Activated CD8-positive, alpha-beta T cell treated with anti-CD3 and anti-CD28 coated beads for 36 hours (primary cell): ENCODE data around the gene TESPA1. TPM values are rescaled to one million over a fixed set of nuclear protein-coding genes. Genes with fewer than 3 reads are reported as not detected.

Experiments used
- ATAC-seq: fragments of 200-7000 bp; cut with Tn5 transposase; one replicate; pipeline ENCODE4 v1.10.0; 2021; ENCODE audit warnings: mild to moderate bottlenecking, moderate library complexity
- CTCF ChIA-PET: fragments of 350-600 bp; sonication (Branson Sonifier 250); formaldehyde crosslinking; loops from one replicate; lab custom pipeline; 2021; ENCODE audit warnings: antibody characterized with exemption; lab: Charles Lee
- POLR2A ChIA-PET: fragments of 350-600 bp; sonication (Branson Sonifier 250); formaldehyde crosslinking; loops from one replicate; lab custom pipeline; 2021; ENCODE audit warnings: antibody characterized with exemption; lab: Charles Lee
- DNase-seq: peaks from one replicate; pipeline ENCODE4 v3.0.0-alpha.2; 2020
- H3K27ac Mint-ChIP-seq: one replicate; pipeline ENCODE4 v1.8.0; 2021; ENCODE audit warnings: mild to moderate bottlenecking, mixed read lengths
- H3K27me3 Mint-ChIP-seq: one replicate; pipeline ENCODE4 v1.8.0; 2021; ENCODE audit warnings: mixed read lengths
- H3K36me3 Mint-ChIP-seq: one replicate; pipeline ENCODE4 v1.8.0; 2021; ENCODE audit warnings: low read depth, mixed read lengths
- H3K4me1 Mint-ChIP-seq: one replicate; pipeline ENCODE4 v1.8.0; 2021; ENCODE audit warnings: low read depth, mixed read lengths
- H3K4me3 Mint-ChIP-seq: one replicate; pipeline ENCODE4 v1.8.0; 2021; ENCODE audit warnings: mild to moderate bottlenecking, moderate library complexity, mixed read lengths
- H3K9me3 Mint-ChIP-seq: one replicate; pipeline ENCODE4 v1.8.0; 2021; ENCODE audit warnings: mixed read lengths
- intact Hi-C: fragments of 100-400 bp; cut with micrococcal nuclease; formaldehyde crosslinking; loops from one replicate; pipeline ENCODE4 v1.10.0; 2022
- total RNA-seq, 2 experiments: library from RNA; stranded (reverse); gene quantifications; one replicate each; pipeline ENCODE4 v1.2.3, GENCODE V29; 2021
- TF ChIP-seq, protein P1 (sequence below): fragments of 200-600 bp; IDR thresholded peaks from one replicate; pipeline ENCODE4 v1.8.0; 2022; ENCODE audit warnings: antibody characterized with exemption, mild to moderate bottlenecking

The TESPA1 gene
- total RNA-seq, 2 experiments from 2014 or later = 107 to 112 TPM

- peaks cover 95% of the 10 kb centered on the region for H3K36me3 Mint-ChIP-seq
- intact Hi-C loops = no loop called here
- DNase-seq (no peak), ATAC-seq (no peak)
- H3K4me3 Mint-ChIP-seq = peak overlapping the region; percentile 85
- POLR2A ChIA-PET = interaction anchor here (0.9 kb wide), 1 partner anchor 9 kb away, joined by 4 read pairs; no protein-coding TSS in a partner anchor
- peaks cover 83% of the 10 kb centered on the region for H3K4me1 Mint-ChIP-seq
- TF ChIP-seq, protein P1, sequence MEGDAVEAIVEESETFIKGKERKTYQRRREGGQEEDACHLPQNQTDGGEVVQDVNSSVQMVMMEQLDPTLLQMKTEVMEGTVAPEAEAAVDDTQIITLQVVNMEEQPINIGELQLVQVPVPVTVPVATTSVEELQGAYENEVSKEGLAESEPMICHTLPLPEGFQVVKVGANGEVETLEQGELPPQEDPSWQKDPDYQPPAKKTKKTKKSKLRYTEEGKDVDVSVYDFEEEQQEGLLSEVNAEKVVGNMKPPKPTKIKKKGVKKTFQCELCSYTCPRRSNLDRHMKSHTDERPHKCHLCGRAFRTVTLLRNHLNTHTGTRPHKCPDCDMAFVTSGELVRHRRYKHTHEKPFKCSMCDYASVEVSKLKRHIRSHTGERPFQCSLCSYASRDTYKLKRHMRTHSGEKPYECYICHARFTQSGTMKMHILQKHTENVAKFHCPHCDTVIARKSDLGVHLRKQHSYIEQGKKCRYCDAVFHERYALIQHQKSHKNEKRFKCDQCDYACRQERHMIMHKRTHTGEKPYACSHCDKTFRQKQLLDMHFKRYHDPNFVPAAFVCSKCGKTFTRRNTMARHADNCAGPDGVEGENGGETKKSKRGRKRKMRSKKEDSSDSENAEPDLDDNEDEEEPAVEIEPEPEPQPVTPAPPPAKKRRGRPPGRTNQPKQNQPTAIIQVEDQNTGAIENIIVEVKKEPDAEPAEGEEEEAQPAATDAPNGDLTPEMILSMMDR = no peak
- CTCF ChIA-PET = interaction anchor here (0.9 to 16.4 kb wide), 7 partner anchors 9 to 124 kb away, joined by 3 to 141 read pairs (median 5); partner anchors contain the start of gene MUCL1
- H3K27ac Mint-ChIP-seq = peak overlapping the region; percentile 94
- H3K27me3 Mint-ChIP-seq = no peaks in the 10 kb centered on the region
- no peaks in the 10 kb centered on the region for H3K9me3 Mint-ChIP-seq
Measured at GRCh38 chr12:54977857-54978256, 6.7 kb downstream of the TESPA1 start.

- H3K9me3 Mint-ChIP-seq = no peaks in the 10 kb centered on the region
- intact Hi-C loops = no loop called here
- H3K27ac Mint-ChIP-seq = peak overlapping the region; percentile 94
- H3K4me3 Mint-ChIP-seq = peak overlapping the region; percentile 85
- peaks cover 83% of the 10 kb centered on the region for H3K4me1 Mint-ChIP-seq
- DNase-seq (no peak), ATAC-seq (no peak)
- no peaks in the 10 kb centered on the region for H3K27me3 Mint-ChIP-seq
- POLR2A ChIA-PET = interaction anchor here (0.9 to 1.2 kb wide), 2 partner anchors 9 to 123 kb away, joined by 3 to 4 read pairs; partner anchors contain the start of gene MUCL1
- TF ChIP-seq, protein P1 = no peak
- CTCF ChIA-PET = interaction anchor here (1.2 to 16.4 kb wide), 5 partner anchors 8 to 122 kb away, joined by 3 to 141 read pairs (median 6); partner anchors contain the start of gene MUCL1
- H3K36me3 Mint-ChIP-seq = peaks cover 95% of the 10 kb centered on the region
Measured at GRCh38 chr12:54977155-54977554, 7.4 kb downstream of the TESPA1 start.

- Mint-ChIP-seq H3K9me3 (no peaks in the 10 kb centered on the region), H3K27ac (peak overlapping the region; percentile 94), H3K36me3 (peaks cover 92% of the 10 kb centered on the region), H3K27me3 (no peaks in the 10 kb centered on the region), H3K4me1 (peaks cover 85% of the 10 kb centered on the region), H3K4me3 (peak overlapping the region; percentile 85)
- intact Hi-C loops = no loop called here
- TF ChIP-seq, protein P1 = no peak
- DNase-seq (no peak), ATAC-seq (no peak)
- ChIA-PET CTCF (interaction anchor here (1.3 to 16.4 kb wide), 8 partner anchors 8 to 227 kb away, joined by 3 to 141 read pairs (median 8); no protein-coding TSS in a partner anchor), POLR2A (interaction anchor here (0.6 to 0.9 kb wide), 2 partner anchors 10 to 14 kb away, joined by 3 read pairs; no protein-coding TSS in a partner anchor)
Measured at GRCh38 chr12:54975875-54976274, 8.7 kb downstream of the TESPA1 start.

DNA sequence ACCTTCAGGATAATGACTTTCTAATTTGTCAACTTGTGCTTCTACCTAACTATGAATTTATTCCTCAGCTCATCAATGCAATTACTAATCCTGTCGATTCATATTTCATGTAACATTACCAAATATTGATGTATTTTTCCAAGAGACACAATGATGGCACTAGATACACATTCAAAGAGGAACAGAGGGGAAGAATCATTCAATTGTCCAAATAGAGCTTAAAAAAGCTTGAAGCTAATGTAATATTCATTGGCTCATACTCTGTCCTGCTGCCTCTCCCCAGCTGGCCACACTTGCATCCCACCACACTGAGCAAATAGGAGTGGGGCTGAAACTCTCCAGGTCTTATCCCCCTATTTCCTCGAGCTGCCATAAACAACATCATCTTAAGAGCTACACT lies 9.3 kb downstream of the TESPA1 start:
- H3K9me3 Mint-ChIP-seq = no peaks in the 10 kb centered on the region
- peak overlapping the region; percentile 80 for H3K27ac Mint-ChIP-seq
- ChIA-PET CTCF (interaction anchor here (0.7 to 16.4 kb wide), 8 partner anchors 8 to 226 kb away, joined by 3 to 141 read pairs (median 8); no protein-coding TSS in a partner anchor), POLR2A (interaction anchor here (0.6 kb wide), 1 partner anchor 11 kb away, joined by 3 read pairs; no protein-coding TSS in a partner anchor)
- H3K36me3 Mint-ChIP-seq = peaks cover 92% of the 10 kb centered on the region
- H3K4me1 Mint-ChIP-seq = peaks cover 89% of the 10 kb centered on the region
- no peaks in the 10 kb centered on the region for H3K27me3 Mint-ChIP-seq
- TF ChIP-seq, protein P1 = no peak
- ATAC-seq (no peak), DNase-seq (no peak)
- H3K4me3 Mint-ChIP-seq = peak overlapping the region; percentile 3
- intact Hi-C loops = no loop called here

DNA sequence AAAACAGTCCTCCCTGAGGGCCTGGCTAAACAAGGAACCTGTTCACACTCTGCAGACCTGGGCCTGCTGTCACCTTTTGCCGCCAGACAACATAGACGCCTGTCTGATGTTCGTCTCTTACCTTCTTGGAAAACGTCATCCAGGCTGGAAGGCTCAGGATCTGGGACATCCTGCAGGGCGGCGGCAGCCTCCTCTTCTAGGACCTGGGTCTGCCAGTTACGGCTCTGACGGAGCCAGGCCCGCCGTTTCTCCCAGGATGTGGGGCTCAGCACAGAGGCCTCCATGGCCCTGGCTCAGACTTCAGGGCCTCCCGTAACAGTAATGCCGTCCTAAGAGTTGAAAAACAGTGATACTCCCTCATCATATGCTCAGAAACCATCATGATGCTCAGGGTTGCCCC lies 10.3 kb downstream of the TESPA1 start:
- CTCF ChIA-PET = interaction anchor here (1.2 to 16.4 kb wide), 6 partner anchors 9 to 98 kb away, joined by 7 to 141 read pairs (median 10); no protein-coding TSS in a partner anchor
- TF ChIP-seq, protein P1 = no peak
- Mint-ChIP-seq H3K9me3 (no peaks in the 10 kb centered on the region), H3K4me3 (no peak overlapping the region), H3K4me1 (peaks cover 86% of the 10 kb centered on the region), H3K27me3 (no peaks in the 10 kb centered on the region), H3K27ac (peak overlapping the region; percentile 80), H3K36me3 (peaks cover 85% of the 10 kb centered on the region)
- no peak for DNase-seq
- POLR2A ChIA-PET = interaction anchor here (1.9 kb wide), 1 partner anchor 10 kb away, joined by 8 read pairs; the partner anchor contains the start of gene TESPA1
- intact Hi-C loops = no loop called here
- no peak for ATAC-seq
